HG02759 (cell line): ENCODE measurements around the gene GLYATL3.

Experiments
- ATAC-seq: cut with Tn5 transposase; IDR thresholded peaks from one replicate; pipeline ENCODE4 v1.9.1; 2021; ENCODE audit warnings: mild to moderate bottlenecking, moderate library complexity; ENCODE audit not compliant: unreplicated experiment

GLYATL3 gene

DNA sequence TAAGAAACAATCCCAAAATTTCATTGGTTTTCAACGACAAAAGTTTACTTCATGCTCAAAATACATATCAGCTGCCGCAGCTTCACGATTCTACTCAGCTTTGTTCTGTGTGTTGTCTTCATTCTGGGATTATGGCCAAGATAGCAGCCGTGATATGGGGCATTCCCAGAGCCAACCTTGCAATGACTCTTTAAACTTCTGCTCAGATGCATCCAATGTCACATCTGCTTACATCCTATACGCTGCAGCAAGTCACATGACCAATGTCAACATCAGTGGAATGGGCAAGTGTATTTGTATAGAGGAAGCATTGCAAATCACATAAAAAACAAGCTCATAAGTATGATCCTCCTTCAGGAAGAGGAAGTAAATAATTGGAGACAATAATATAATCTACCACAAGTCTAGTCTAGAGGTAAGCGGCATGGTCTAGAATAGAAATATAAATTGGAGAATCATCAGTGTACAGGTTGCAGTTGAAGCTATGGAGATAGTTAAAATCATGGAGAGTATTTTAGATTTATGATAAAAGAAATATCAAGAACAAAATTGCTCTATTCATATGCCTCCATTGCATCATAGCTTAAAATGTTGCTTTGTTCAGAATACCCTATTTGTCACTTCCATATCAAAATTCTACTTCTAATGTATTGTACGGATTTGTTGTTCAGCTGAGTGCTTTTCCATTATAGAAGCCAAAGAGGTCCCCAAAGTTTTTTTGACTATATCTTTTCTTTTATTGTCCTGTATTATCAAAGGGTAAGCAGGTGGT lies 43.5 kb downstream of the GLYATL3 start:
- no peak for ATAC-seq

DNA sequence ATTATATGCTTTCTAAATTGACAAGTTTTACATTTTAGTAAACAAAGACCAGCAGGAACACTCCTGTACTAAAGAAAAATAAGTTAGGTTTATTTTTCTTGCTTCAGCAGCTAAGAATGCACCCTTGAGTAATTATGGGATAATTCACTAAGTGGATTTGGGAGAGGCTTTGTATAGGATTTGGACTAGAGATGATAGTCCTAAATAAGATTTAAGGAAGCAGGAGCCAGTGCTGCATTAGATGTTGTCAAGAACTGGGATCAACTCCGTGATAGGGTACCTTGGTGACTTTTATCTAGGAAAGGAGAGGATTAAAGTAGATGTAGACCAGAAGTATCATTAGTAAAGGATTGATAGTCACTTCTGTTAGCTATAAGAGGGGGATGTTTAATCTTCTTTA lies 46.6 kb downstream of the GLYATL3 start:
- no peak for ATAC-seq

DNA sequence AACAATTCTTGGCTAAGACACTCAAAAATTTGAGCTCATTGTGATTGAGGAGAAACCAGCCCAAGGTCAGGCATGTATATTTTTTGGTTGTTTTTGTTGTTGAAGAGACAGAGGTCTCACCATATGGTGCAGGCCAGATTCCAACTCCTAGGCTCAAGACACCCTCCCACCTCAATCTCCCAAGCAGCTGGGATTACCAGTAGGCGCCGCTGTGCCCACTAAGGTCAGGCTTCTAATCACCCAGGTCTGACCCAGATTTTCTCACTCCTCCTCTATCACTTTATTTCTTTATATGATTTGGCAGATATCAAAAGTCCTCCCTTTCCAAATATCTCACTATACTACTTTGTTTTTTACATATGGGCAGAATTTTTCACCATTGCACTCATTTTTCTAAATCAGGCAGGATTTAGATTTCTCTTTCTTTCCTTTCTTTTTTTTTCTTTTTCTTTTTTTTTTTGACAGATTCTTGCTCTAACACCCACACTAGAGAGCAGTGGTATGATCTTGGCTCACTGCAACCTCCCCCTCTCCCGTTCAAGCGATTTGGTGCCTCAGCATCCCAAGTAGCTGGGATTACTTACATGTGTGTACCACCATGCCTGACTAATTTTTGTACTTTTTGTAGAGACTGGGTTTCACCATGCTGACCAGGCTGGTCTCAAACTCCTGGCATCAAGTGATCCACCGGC lies 49.0 kb downstream of the GLYATL3 start:
- ATAC-seq, result no peak

DNA sequence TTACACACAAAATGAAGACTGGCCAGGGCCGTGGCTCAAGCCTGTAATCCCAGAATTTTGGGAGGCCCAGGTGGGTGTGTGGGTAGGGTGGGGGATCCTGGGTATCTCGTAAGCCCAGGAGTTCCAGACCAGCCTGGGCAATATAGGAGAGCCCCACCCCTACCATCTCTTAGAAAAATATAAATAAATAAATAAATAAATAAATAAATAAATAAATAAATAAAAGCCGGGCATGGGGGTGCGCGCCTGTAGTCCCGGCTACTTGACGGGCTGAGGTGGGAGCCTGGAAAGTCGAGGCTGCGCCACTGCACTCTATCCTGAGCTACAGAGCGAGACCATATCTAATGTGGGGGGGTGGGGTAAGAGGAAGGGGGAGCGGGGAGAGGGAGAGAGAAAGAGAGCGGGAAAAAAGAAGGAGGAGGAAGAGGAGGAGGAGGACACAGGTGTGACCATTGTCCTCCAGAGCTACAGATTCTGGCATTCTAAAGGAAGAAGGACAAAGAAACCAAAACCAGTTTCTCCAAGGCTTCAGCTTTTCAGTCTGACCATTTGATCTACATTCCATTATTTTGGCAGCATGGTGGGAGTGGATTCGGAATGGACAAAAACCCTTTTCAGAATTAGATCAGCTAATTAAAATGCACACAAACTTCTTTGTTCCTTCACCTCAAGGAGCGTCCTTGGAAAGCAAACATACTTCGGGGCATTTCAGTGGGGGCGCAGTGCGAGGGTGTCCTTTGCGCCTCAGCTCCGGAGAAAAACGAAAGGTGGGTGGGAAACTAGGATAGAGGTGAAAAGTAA lies 50.2 kb downstream of the GLYATL3 start:
- no peak for ATAC-seq

DNA sequence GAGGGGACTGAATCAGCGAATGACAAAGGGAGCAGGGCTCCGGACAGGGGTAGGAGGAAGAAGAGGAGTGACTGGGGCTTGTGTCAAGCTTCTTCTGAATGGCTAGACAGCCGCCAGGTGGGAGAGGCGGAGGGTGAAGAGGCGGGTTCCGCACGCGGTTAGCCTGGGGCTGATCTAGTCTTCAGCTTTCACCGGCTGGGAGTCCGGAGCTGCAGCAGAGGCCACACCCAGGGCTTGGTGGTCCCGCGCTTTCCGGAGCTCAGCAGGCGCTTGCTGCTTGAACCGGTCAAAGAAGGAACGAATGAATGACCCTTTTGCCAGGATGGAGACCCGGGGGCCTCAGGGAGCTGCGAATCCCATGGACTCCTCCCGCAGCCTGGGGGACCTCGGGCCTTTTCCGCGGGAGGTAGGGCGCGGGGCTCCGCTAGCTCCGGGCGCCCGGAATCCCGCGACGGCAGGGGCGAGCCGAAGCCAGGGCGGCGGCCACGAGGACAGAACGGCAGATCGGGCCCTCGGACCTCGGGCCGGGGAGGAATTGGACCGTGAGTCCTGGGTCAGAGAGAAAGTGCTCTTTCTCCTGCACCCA lies 50.9 kb downstream of the GLYATL3 start, which contains the start of gene C6orf141:
Gene C6orf141 (plus strand): TSS at position 177 of the 586 bp plus-strand sequence. CDS start 125 bp downstream, at position 302.
- ATAC-seq, result peak; percentile 83

DNA sequence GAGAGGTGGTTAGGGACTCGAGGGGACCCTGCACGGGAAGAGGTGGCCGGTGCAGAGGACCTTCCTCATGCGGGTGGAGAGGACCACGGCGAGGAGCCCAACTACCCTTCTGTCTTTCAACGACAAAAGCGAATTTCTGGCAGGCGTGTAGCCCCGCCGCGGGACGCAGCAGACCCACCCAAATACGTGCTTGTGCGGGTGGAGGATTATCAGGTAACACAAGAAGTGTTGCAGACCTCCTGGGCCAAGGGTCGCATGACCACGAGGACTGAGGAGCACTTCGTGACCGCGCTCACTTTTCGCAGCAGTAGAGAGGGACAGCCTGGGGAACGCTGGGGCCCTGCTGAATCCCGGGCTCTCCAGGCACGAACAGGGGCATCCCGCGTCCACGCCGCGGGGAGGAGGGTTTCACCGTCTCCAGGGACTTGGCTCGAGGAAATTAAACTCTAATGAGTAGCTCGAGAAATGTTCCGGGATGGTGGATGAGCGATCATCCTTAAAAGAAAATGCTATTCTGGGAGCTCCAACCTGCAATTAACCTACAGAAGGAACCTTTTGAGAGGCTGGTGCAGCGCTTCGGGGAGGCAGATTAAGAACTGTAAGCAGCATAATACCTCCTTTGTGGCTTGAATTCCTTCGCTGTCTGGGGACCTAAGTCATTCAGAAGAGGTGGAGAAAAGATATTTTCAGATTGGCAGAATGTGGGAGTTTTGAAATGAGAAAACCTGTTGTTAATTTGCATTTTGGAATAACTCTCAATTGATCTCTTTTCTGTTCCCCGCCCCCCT lies 51.5 kb downstream of the GLYATL3 start:
- peak; percentile 51 for ATAC-seq

DNA sequence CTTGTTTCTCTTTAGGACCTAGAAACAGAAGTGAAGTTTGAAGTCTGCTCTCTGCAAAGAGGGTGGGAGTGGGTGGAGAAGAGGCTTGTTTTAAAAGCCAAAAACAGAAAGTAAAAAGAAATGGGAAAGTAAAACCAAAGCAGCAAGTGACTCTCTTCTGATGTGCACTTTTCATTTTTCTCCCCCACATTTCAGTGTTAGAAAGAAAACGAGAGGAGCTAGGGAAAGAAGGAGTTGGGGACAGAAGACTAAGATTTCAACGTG lies 52.1 kb downstream of the GLYATL3 start:
- ATAC-seq, result peak; percentile 46

DNA sequence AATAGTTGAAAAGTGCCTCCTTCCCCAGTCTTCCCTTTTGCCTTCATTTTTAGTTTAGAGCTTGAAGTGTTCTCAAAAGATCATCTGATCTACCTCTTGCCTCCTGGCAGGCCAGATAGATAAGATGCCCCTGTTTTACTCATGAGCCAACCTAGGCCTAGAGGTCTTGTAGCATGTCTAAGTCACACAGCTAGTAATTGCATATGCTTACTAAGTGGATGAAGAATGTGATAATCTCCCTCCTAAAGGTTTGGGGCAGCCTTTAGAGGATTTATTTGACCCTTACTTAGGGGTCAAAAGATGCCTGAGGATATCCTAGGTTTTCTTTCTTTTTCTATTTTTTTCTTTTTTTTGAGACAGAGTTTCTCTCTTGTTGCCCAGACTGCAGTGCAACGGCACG lies 52.9 kb downstream of the GLYATL3 start:
- no peak for ATAC-seq

DNA sequence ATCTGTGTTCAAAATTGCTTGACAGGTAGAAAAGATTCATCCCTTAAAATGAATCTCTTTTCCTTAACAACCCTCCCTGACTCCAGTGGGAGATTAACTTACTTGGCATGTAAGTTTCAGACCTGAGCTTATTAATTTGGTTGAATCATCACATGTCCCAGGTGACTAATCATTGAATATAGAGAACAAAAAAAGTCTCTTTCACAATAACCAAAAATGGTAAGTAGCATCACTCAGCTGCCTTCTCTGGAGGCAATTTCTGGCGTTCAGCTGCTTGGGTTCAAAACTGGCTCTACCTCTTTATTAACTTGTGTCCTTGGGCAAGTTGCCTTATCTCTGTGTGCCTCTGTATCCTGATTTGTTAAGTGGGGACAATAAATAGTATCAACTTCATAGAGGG lies 53.7 kb downstream of the GLYATL3 start:
- no peak for ATAC-seq

DNA sequence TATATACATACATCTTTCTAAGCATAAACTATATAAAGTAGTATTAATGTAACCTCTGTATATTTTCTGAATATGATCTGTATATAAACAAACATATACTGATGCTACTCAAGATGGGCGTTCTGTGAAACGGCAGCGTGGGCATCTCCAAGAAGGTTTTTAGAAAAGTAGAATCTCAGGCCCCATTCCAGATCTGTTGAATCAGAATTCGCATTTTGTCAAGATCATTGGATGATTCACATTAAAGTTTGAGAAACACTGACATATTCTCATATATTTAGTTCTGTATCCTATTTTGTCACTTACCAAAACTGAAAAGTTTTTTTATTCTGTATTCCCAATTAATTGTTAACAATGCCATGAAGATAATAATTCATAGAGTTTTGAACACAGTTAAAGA lies 56.2 kb downstream of the GLYATL3 start:
- no peak for ATAC-seq

DNA sequence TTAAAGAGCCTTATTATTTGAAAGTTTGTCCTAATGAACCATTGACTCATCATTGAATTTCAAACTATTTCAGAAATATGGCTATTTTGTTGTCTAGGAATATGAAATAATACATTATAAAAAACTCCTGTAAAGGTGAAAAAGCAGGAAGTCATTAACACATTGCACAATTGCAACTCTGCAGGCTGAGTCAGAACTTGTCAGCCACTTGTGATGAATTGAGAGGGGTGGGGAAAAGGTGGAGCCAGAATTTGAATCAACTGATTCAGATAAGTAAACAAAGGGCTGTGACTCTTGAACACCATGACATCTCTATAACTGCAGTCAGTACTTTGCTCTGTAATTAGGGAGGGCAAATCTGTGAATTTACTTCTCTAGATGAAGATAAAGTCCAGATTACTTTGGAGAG lies 56.7 kb downstream of the GLYATL3 start:
- no peak for ATAC-seq

DNA sequence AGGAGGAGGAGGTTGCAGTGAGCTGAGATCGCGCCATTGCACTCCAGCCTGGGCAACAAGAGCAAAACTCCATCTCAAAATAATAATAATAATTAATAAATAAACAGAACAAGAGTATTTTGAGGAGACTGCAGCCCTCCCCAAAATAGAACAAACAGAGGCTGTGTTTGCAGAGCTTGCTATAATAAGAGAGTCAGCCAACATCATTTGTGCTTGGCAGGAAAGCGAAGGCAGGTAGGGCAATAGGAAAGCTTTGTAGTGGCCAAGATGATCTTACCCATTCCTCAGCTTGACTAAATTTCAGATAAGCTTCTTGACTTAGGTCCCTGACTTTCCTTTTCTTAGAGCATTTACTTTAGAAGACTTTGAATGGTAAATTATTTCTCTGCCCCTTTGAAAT lies 57.5 kb downstream of the GLYATL3 start:
- ATAC-seq, result no peak

DNA sequence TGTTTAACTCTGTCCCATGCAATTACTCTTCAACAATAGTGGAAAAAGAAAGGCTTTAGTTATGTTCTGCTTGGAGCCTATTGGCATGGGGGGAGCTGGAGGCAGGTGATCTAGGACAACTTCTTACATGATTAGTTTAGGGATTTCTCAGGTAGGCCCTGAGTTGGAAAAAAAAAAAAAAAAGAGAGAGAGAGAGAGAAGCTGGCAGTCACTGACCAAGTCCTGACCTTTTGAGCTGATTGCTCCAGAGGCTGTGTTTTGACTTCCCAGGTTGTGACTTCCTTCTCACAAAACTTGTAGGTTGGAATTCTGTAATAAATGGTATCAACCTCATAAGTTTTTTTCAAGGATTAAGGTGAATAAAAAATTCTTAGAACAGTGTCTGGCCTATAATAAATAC lies 58.5 kb downstream of the GLYATL3 start:
- ATAC-seq, result no peak

DNA sequence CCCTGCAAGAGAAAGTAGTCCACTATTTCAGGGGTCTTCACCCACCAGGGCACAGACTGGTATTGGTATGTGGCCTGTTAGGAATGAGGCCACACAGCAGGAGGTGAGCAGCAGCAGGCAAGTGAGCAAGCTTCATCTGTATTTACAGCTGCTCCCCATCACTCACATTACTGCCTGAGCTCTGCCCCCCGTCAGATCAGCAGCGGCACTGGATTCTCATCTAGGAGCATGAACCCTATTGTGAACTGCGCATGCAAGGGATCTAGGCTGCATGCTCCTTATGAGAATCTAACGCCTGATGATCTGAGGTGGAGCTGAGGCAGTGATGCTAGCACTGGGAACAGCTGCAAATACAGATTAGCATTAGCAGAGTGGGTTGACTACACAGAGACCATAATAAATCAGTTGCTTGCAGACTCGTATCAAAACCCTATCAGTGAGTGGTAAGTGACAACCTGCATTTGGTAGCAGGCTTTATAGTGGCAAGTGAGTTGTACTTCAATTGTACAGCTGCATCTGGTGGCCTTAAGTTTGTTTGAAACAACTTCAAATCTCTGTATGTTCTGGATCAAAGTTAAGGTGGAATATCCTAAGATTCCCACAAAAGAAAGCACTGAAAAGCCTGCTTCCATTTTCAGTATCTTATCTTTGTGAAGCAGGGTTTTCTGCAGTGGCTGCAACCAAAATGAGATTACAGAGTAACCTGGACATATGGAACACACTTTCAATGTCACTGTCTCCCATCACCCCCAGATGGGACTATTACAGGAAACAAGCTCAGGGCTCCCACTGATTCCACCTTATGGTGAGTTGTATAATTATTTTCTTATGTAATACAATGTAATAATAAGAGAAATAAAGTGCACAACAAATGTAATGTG lies 63.5 kb downstream of the GLYATL3 start:
- no peak for ATAC-seq

DNA sequence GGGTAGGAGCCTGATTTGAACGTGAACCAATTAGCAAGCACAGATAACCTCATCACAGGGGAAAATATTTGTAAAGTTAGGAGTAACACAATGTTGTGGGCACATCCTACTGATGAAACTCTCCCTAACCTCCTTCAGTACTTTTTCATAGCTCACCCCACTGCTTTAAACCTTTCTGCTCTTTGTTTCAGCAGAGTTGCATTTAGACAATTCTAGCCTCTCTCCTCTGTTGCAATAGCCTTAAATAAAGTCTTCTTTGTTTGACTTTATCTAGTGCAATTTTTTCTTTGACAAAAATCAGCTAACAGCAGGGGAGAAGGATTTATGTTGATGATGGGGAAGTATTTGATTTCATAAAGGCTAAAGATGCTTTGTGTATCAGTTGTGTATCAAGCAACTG lies 64.8 kb downstream of the GLYATL3 start:
- no peak for ATAC-seq

DNA sequence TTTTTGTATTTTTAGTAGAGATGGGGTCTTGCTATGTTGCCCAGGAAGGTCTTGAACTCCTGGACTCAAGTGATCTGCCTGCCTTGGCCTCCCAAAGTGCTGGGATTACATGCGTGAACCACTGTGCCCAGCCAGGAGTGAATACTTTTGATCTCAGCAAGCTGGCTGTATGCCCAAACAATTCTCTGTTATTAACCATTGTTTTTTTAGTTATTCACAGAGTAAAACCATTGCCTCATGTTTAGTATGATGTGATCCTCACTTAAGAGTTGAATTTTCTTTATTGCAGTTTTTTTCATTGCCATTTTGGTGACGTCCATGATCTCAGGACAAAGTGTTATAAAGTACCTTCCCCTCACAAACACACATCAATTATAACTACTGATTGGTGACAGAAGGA lies 65.5 kb downstream of the GLYATL3 start:
- no peak for ATAC-seq

DNA sequence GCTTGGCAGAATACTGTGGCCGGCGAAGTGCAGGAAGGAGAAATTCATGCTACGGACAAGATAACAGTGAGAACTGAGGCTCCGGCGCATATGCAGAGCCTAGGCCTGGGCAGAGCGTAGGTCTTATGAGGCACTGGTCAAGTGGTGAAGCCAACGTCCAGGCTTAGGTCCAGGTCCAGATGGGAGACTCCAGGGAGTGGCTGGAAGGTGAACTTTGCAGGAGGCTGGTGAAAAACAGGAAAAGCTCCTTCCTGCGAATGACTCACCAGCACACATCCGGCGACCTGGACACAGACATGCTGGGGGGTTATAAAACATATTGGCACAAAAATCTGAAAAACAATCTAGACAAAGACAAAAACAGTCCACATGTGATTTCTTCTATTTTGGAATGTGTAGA lies 66.1 kb downstream of the GLYATL3 start:
- no peak for ATAC-seq

DNA sequence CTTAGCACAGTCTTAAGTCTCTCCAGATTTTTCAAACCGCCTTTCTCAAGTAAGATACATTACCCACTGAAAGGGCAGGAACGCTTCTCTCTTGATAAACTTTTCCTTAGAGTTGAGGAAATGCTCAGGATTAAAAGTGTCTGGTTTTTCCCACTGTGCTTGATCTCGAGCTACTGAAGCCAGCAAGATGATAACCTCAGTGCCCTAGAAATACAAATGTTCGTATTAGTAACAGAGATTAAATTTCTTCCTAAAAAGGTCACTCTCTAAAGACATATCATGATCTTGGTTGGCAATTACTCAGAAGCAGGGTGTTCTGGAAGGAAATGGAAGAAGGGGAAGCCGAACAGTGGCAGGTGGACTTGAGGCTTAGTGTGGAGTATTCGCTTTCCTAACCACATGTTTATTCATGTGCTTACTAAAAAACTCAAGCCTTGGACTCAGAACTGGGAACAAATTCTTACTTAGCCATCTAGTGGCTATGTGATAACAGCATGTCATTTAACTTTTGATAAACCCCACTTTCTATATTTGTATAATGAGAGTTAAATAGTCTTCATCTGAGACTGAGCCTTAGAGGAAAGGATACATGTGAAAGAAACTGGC lies 70.9 kb downstream of the GLYATL3 start:
- ATAC-seq, result no peak

DNA sequence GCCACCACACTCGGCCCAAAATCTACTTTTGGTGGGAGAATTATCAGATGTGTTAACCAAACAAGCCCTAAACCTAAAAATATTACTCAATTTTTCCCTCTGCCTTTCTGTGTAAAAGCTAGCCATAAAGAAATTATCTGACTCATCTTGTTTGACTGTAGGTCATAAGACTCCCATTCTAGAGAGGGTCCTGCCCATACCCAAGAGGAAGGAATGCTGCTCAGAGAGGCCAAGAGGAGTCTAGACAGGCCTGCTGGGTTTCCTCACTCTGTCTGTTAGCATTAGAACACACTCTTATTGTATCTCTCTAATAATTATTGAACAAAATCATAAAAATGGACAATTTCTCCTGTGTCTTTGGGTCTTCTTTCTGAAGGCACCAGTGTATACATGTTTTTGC lies 76.9 kb downstream of the GLYATL3 start:
- no peak for ATAC-seq
